GM12864 (cell line): ENCODE measurements around the gene RNASEL.

Experiments
- DNase-seq: peaks from one replicate; pipeline ENCODE4 v3.0.0-alpha.2; 2011; ENCODE audit warnings: low read depth
- H3K4me3 ChIP-seq: 2 replicates; pipeline ENCODE4 v1.5.1; 2011; ENCODE audit warnings: mild to moderate bottlenecking, low read depth, low read length, control low read depth
- TF ChIP-seq, protein P1 (sequence below): IDR thresholded peaks from 2 replicates; pipeline ENCODE4 v1.5.1; 2011; ENCODE audit warnings: low read depth, mild to moderate bottlenecking, moderate library complexity, low read length, control low read depth, inconsistent platforms; ENCODE audit errors: missing control alignments

RNASEL gene

DNA sequence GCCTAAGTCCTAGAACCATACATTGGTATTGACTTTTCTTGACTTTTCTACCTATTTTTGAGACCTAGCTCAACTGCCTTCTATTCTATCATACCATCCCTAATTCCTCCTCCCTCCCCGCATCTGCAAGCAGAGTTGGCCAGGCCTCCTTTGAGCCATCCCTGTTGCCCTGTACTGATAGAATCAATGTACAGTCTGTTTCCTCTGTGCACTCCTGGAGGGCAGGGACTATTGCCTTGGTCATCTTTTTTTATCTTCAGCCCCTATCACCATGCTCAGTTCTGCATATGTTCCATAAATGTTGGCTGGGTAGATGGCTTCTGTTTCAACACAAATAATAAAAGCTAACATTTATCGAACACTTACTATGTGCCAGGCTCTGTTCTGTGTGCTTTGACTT lies 19.2 kb upstream of the RNASEL start:
- no peak overlapping the region for H3K4me3 ChIP-seq
- TF ChIP-seq, protein P1, sequence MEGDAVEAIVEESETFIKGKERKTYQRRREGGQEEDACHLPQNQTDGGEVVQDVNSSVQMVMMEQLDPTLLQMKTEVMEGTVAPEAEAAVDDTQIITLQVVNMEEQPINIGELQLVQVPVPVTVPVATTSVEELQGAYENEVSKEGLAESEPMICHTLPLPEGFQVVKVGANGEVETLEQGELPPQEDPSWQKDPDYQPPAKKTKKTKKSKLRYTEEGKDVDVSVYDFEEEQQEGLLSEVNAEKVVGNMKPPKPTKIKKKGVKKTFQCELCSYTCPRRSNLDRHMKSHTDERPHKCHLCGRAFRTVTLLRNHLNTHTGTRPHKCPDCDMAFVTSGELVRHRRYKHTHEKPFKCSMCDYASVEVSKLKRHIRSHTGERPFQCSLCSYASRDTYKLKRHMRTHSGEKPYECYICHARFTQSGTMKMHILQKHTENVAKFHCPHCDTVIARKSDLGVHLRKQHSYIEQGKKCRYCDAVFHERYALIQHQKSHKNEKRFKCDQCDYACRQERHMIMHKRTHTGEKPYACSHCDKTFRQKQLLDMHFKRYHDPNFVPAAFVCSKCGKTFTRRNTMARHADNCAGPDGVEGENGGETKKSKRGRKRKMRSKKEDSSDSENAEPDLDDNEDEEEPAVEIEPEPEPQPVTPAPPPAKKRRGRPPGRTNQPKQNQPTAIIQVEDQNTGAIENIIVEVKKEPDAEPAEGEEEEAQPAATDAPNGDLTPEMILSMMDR: no peak
- DNase-seq: no peak

DNA sequence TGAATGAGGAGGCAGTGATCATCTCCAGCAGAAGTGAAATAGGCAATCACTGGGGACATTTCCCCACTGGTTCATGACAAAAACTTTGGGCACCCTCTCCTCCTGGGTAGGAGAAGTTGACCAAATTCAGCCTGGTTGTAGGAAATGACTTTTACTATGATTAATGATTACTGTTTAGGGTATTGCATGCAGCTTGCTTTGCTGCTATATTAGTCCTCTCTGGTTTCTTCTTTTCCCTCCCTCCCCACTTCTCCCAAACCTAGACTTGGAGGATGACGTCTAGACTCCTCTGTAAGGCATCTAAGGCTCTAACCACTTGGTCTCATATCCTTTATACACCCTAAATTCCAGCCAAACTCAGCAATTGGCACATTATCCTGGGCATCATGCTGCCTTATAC lies 18.5 kb upstream of the RNASEL start:
- TF ChIP-seq, protein P1: no peak
- DNase-seq: no peak
- no peak overlapping the region for H3K4me3 ChIP-seq

DNA sequence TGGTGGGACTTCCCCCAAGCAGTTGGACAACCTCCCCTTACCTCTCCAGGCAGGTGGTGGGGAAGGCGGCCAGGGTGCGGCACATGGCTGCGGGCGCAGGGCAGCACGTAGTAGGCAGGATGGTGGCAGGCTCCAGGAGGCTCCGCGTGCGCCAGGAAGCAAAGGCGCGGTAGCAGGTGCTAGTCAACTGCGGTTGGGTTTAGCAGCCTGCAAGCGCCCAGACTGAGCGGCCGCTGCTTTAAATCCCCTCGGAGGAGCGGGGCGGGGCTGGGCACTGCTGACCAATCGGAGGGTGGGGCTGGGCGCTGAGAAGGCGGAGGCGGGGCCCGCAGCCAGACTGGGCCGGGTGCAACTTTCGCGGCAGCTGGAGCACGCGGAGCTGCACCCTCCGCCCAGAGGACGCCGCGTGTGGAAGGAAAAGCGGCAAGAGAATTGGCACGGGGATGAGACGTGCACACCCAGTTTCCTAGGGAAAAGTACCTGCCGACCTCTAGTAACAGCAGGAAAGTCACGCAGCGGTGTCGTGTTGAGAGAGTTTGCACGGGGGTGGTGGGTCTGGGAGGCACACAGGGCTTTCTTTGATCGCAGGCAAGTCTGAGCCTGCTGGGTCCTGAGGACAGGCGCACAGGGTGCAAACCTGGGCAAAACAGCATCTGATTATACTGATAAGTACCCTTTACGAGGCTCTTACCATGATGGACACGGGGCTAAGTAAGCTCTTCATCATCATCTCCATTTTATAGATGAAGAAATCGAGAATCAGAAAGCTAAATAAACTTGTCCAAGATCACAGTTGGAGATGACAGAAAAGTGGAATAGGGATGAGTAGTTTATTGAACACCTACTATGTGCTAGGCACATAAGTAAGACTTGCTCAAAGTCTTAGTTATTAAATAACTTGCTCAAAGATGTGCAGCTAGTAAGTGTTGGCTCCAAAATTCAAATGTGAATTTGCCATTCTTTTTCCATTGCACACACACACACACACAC lies 15.4 kb upstream of the RNASEL start, which contains the start of gene RGS16:
Gene RGS16, minus strand, starts transcription at position 215 of the 990 bp plus-strand sequence. Its CDS starts 130 bp downstream, at position 85.
- peak; percentile 79 for DNase-seq
- TF ChIP-seq, protein P1: no peak
- H3K4me3 ChIP-seq: peak within 1 kb of the TSS; percentile 91

DNA sequence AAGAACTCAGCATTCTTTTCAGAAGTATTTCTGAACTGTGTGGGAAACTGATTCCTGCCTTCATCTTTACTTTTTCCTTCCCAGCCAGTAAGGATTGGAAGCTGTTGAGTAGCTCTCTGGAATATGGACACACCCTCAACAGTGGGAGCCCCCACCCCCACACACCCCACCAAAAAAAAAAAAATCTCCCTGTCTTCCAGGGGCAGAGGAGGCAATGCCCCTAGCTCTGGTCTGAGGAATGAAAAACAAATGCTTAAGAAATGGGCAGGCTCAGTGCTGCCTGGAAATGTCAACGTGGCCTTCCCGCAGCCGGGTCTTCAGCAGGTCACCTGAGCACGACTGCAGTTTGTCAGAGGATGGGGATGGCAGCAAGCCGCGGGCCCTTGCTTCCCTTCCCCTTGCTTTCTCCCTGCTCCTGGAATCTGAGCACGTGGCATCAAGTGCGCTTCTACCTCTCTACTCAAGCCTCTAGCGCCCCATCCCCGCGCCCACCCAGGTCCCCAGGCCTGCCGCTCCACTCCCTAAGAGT lies 14.7 kb upstream of the RNASEL start:
- TF ChIP-seq, protein P1: no peak
- H3K4me3 ChIP-seq: peak overlapping the region; percentile 91
- no peak for DNase-seq

DNA sequence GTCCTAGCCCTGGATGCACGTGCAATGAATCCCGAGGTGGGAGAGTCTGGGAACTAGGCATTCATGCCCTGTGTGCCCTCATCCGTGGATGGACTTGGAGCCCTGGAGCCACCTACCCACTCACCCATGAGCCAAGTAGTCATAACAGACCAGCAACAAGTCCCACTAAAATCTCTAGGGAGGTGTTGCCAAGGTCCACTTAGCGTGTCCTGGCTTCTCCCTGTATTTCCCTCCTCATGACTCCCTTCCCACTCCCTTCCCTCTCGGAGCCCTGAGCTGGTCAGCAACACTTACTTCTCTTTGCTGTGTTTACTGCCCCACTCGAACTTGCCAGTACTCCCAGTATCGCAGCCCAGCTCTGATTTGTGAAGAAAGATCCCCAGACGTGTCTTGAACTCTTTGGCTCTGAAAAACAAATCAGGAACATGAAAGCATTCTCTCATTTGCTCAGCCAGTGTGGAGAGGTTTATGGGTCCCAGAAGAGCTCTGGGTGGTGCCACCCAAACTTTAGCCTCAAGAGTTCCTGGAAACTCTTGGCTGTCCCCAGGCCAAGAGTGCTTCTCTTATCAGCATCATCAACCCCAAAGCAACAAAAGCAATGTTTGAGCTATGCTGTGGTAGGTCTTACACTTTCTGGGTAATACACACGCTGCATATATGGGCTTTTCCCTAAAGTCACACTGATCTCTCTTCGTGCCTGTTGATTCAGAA lies 14.0 kb upstream of the RNASEL start:
- peak overlapping the region; percentile 91 for H3K4me3 ChIP-seq
- DNase-seq: no peak
- TF ChIP-seq, protein P1: no peak

DNA sequence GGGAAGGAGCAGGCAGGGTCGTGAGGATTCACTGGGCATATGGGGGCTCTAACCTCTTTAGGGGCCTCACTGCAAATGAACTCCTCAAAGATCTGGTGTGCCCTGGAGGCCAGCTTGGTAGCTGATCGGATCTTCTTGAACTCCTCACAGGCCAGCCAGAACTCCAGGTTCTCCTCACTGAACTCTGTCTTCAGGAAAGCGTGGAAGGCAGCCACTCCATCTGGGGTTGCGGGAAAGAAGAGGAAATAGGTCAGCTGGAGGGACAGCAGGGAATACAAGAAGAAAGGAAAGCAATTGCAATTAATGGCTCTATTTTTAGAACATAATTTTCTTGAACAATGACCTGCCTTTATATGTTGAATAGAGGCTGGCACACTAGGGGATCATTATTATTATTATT lies 12.9 kb upstream of the RNASEL start:
- peak overlapping the region; percentile 91 for H3K4me3 ChIP-seq
- DNase-seq: no peak
- TF ChIP-seq, protein P1: no peak
